ENCODE results near the gene CELF2. TPM values are rescaled to one million over a fixed set of nuclear protein-coding genes. Genes with fewer than 3 reads are reported as not detected.
A peak's percentile ranks its signal among the peaks of the same experiment; 100 is the strongest.

CELF2 gene
- polyA plus RNA-seq, 1 donor from 2014 or later = 55.5 TPM

- TF ChIP-seq CTCF (IDR thresholded peaks at IDR 0.05; ENCODE audit: poor library complexity, severe bottlenecking) = no peak
Measured at GRCh38 chr10:11205030-11205772, 187.5 kb downstream of the CELF2 start (continued).

DNA sequence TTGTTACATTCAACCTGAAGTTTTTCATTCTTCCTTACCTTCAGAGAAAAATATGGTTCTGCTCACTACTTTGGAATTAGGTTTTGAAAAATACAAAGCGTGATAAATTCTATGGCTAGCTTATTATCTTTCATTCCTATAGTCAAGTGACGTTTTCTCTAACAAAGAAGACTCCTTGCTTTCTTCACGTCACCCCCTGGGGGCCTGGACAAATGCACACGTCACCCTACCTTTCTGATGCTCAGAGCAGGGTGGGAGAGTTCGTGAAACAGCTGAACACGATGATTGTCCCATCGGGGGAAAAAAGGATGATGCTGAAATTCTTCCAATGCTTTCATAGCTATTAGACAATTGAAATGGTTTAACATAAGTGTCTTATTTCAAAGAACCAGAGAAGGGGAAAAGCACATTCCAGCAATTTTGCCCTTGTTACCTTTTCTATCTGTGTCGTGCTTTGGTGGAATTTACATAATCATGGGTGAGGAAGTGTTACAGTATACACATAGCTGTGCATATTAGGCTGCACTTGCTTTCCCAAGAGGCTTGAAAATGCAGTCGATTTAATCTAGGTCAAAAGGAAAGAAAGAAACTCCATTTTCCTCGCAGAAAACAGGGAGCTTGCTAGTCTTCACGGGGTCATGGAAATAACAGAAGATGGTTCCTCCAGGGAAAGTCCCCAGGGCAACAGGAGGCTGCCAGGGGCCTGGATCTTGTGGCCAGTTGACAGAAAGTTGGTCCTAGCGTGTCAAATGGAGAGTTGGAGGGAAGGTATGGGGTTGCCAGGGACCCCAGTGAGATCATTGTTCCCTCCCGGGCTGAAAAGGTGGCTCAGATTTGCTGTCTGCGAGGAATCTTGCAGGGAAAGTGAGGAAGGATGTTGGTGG lies 189.2 kb downstream of the CELF2 start:
- Histone ChIP-seq H3K4me2 (ENCODE audit: low read length) (peak overlapping the region; percentile 30), H3K9me3 (ENCODE audit: low read length) (no peaks in the 10 kb centered on the region), H3K4me3 (ENCODE audit: low read length) (peak overlapping the region; percentile 30), H3K27ac (ENCODE audit: low read length) (peak overlapping the region; percentile 80), H3K9me2 (ENCODE audit: insufficient read depth, low read length) (no peaks in the 10 kb centered on the region), H3K36me3 (ENCODE audit: insufficient read depth, low read length) (peaks cover 2% of the 10 kb centered on the region), H3K79me2 (replicated peaks; ENCODE audit: insufficient read depth, low read length) (peaks cover 42% of the 10 kb centered on the region), H2AFZ (ENCODE audit: low read depth, low read length) (no peak overlapping the region), H3K27me3 (ENCODE audit: insufficient read depth, low read depth, low read length) (no peaks in the 10 kb centered on the region), H4K20me1 (ENCODE audit: insufficient read depth) (no peaks in the 10 kb centered on the region), H3K9ac (ENCODE audit: low read length) (peak overlapping the region; percentile 55), H3F3A (ENCODE audit: insufficient read depth, low read length, poor library complexity, severe bottlenecking) (peaks cover 5% of the 10 kb centered on the region)
- TF ChIP-seq POLR2AphosphoS5 (IDR thresholded peaks at IDR 0.05) (peak; percentile 27), EP300 (conservative IDR thresholded peaks at IDR 0.05; ENCODE audit: poor library complexity, severe bottlenecking) (peak; percentile 37), EZH2 (IDR thresholded peaks at IDR 0.05; ENCODE audit: borderline replicate concordance, insufficient read depth, low read length, poor library complexity, severe bottlenecking) (no peak), CTCF (IDR thresholded peaks at IDR 0.05; ENCODE audit: poor library complexity, severe bottlenecking) (no peak), SMC3 (conservative IDR thresholded peaks at IDR 0.05; ENCODE audit: poor library complexity) (no peak)

DNA sequence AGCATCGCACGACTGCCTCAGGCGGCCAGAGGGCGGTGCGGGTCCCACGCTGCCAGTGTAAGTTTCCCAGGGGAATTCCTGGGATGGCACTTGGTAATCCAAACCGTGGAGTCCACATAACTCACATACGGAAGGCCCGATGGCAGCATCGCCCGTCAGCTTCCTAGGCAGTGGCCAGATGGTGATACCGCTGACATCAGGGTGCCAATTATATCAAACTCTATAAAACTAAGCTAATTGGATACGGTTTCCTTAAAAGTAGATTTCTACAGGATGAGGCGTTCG lies 189.8 kb downstream of the CELF2 start:
- Histone ChIP-seq H3K36me3 (ENCODE audit: insufficient read depth, low read length) (no peaks in the 10 kb centered on the region), H3K79me2 (replicated peaks; ENCODE audit: insufficient read depth, low read length) (peaks cover 37% of the 10 kb centered on the region)
- no peak for TF ChIP-seq EZH2 (IDR thresholded peaks at IDR 0.05; ENCODE audit: borderline replicate concordance, insufficient read depth, low read length, poor library complexity, severe bottlenecking)
- no peak for TF ChIP-seq MXI1 (conservative IDR thresholded peaks at IDR 0.05; ENCODE audit: poor library complexity, severe bottlenecking)
- no peak for TF ChIP-seq CTCF (IDR thresholded peaks at IDR 0.05; ENCODE audit: poor library complexity, severe bottlenecking)
- TF ChIP-seq RAD21 (conservative IDR thresholded peaks at IDR 0.05) = no peak
- TF ChIP-seq TAF1 (IDR thresholded peaks at IDR 0.05; ENCODE audit: low read depth) = no peak
- TF ChIP-seq POLR2AphosphoS5 (IDR thresholded peaks at IDR 0.05) = no peak

More for the DNA sequence above, 189.8 kb downstream of the CELF2 start:
- peak overlapping the region; percentile 30 for H3K4me3 ChIP-seq (ENCODE audit: low read length)
- H3K4me2 ChIP-seq (ENCODE audit: low read length) = no peak overlapping the region
- H3K27me3 ChIP-seq (ENCODE audit: insufficient read depth, low read depth, low read length) = no peaks in the 10 kb centered on the region
- no peaks in the 10 kb centered on the region for H3K9me2 ChIP-seq (ENCODE audit: insufficient read depth, low read length)
- peaks cover 5% of the 10 kb centered on the region for H3F3A ChIP-seq (ENCODE audit: insufficient read depth, low read length, poor library complexity, severe bottlenecking)
- H2AFZ ChIP-seq (ENCODE audit: low read depth, low read length) = no peak overlapping the region
- no peaks in the 10 kb centered on the region for H3K9me3 ChIP-seq (ENCODE audit: low read length)
- peak overlapping the region; percentile 80 for H3K27ac ChIP-seq (ENCODE audit: low read length)
- peak overlapping the region; percentile 55 for H3K9ac ChIP-seq (ENCODE audit: low read length)
- H4K20me1 ChIP-seq (ENCODE audit: insufficient read depth) = no peaks in the 10 kb centered on the region
